ENCODE measurements around the gene LSP1. TPM values are rescaled to one million over a fixed set of nuclear protein-coding genes. Genes with fewer than 3 reads are reported as not detected.
A peak's percentile ranks its signal among the peaks of the same experiment; 100 is the strongest.

The LSP1 gene
- total RNA-seq, 3 donors from 2014 or later, result 21.4 to 36.0 (median 23.6) TPM

- H3K36me3 ChIP-seq, result no peaks in the 10 kb centered on the region
- no peak for DNase-seq (ENCODE audit: low spot score in 2 of 2)
These were observed 37.1 kb upstream of the LSP1 start for GRCh38 chr11:1815751-1816150.

GRCh38 chr11:1817000-1817399 is 35.9 kb upstream of the LSP1 start:
- no peaks in the 10 kb centered on the region for H3K36me3 ChIP-seq
- H3K27me3 ChIP-seq, result no peaks in the 10 kb centered on the region
- no peaks in the 10 kb centered on the region for H3K4me1 ChIP-seq
- H3K27ac ChIP-seq, result no peak overlapping the region
- intact Hi-C loops (cut with DNase I; ENCODE audit: low total_unique reads), result no loop called here
- no peak overlapping the region for H3K4me3 ChIP-seq
- no peak for TF ChIP-seq POLR2AphosphoS5 (IDR thresholded peaks at IDR 0.05)
- no peak for TF ChIP-seq CTCF (IDR thresholded peaks at IDR 0.05)
- TF ChIP-seq POLR2A (IDR thresholded peaks at IDR 0.05), result no peak
- DNase-seq (ENCODE audit: low spot score in 2 of 2), result no peak
- H3K9me3 ChIP-seq, result peaks cover 3 to 14% of the 10 kb centered on the region in 2 donors

More at GRCh38 chr11:1815751-1816150, 37.1 kb upstream of the LSP1 start:
- Histone ChIP-seq H3K4me1 (no peaks in the 10 kb centered on the region), H3K4me3 (no peak overlapping the region), H3K9me3 (peaks cover 3 to 14% of the 10 kb centered on the region in 2 donors), H3K27ac (no peak overlapping the region), H3K27me3 (no peaks in the 10 kb centered on the region)
- TF ChIP-seq CTCF (IDR thresholded peaks at IDR 0.05) (no peak), POLR2A (IDR thresholded peaks at IDR 0.05) (no peak), POLR2AphosphoS5 (IDR thresholded peaks at IDR 0.05) (no peak)
- intact Hi-C loops (cut with DNase I; ENCODE audit: low total_unique reads), result no loop called here

- Histone ChIP-seq H3K27ac (no peak overlapping the region), H3K4me3 (no peak overlapping the region), H3K9me3 (peaks cover 3 to 14% of the 10 kb centered on the region in 2 donors), H3K4me1 (no peaks in the 10 kb centered on the region), H3K27me3 (no peaks in the 10 kb centered on the region), H3K36me3 (no peaks in the 10 kb centered on the region)
- DNase-seq (ENCODE audit: low spot score in 2 of 2), result no peak
- TF ChIP-seq POLR2AphosphoS5 (IDR thresholded peaks at IDR 0.05), result no peak
- TF ChIP-seq CTCF (IDR thresholded peaks at IDR 0.05), result no peak
- no peak for TF ChIP-seq POLR2A (IDR thresholded peaks at IDR 0.05)
- intact Hi-C loops (cut with DNase I; ENCODE audit: low total_unique reads), result no loop called here
These were observed 35.4 kb upstream of the LSP1 start for GRCh38 chr11:1817511-1817910.

- peaks cover 3 to 14% of the 10 kb centered on the region in 2 donors for H3K9me3 ChIP-seq
- no peaks in the 10 kb centered on the region for H3K4me1 ChIP-seq
- no peak overlapping the region for H3K27ac ChIP-seq
- H3K27me3 ChIP-seq, result no peaks in the 10 kb centered on the region
- intact Hi-C loops (cut with DNase I; ENCODE audit: low total_unique reads), result no loop called here
- no peak for DNase-seq (ENCODE audit: low spot score in 2 of 2)
- H3K4me3 ChIP-seq, result no peak overlapping the region
- no peaks in the 10 kb centered on the region for H3K36me3 ChIP-seq
- TF ChIP-seq POLR2A (IDR thresholded peaks at IDR 0.05), result no peak
- no peak for TF ChIP-seq POLR2AphosphoS5 (IDR thresholded peaks at IDR 0.05)
- TF ChIP-seq CTCF (IDR thresholded peaks at IDR 0.05), result no peak
These were observed 33.8 kb upstream of the LSP1 start for GRCh38 chr11:1819074-1819473.

- intact Hi-C loops (cut with DNase I; ENCODE audit: low total_unique reads), result no loop called here
- peak in 1 of 2 donors; percentile 46 for DNase-seq (ENCODE audit: low spot score in 2 of 2)
- Histone ChIP-seq H3K4me3 (no peak overlapping the region), H3K27ac (peak overlapping the region; percentile 8 to 31), H3K9me3 (peaks cover 3 to 14% of the 10 kb centered on the region in 2 donors), H3K27me3 (no peaks in the 10 kb centered on the region), H3K4me1 (no peaks in the 10 kb centered on the region), H3K36me3 (no peaks in the 10 kb centered on the region)
- TF ChIP-seq POLR2AphosphoS5 (IDR thresholded peaks at IDR 0.05) (no peak), POLR2A (IDR thresholded peaks at IDR 0.05) (no peak), CTCF (IDR thresholded peaks at IDR 0.05) (no peak)
These were observed 32.2 kb upstream of the LSP1 start for GRCh38 chr11:1820463-1821325.
